NCI-H128 (cell line): ENCODE results near the gene CTPS2.
"Not testable (repeated sequence)": the region's sequence is repeated elsewhere in the genome, so short reads cannot be mapped to it uniquely, and the experiment has no call there.

Experiments used
- DNase-seq: peaks from one replicate; lab custom pipeline; 2025; ENCODE audit not compliant: unreplicated experiment; lab: John Stamatoyannopoulos, UW

Gene CTPS2

GRCh38 chrX:16712548-16713155 lies at the start of gene CTPS2:
TSS of gene CTPS2 (minus strand) at chrX:16712669. CDS start at chrX:16702902, 9,767 bp downstream.
- peak; percentile 15 for DNase-seq

GRCh38 chrX:16761500-16761899 lies 49.0 kb upstream of the CTPS2 start:
- not testable (repeated sequence) for DNase-seq

- DNase-seq = peak; percentile 38
Observed at GRCh38 chrX:16756724-16757123, 44.3 kb upstream of the CTPS2 start.

- no peak for DNase-seq
Observed at GRCh38 chrX:16754019-16754418, 41.5 kb upstream of the CTPS2 start.

- no peak for DNase-seq
Observed at GRCh38 chrX:16750136-16750535, 37.7 kb upstream of the CTPS2 start.

GRCh38 chrX:16748425-16748824 lies 36.0 kb upstream of the CTPS2 start:
- no peak for DNase-seq

- DNase-seq = no peak
Observed at GRCh38 chrX:16745659-16746058, 33.2 kb upstream of the CTPS2 start.

GRCh38 chrX:16745102-16745501 lies 32.6 kb upstream of the CTPS2 start:
- DNase-seq = no peak

- no peak for DNase-seq
Observed at GRCh38 chrX:16743604-16744325, 31.3 kb upstream of the CTPS2 start.

GRCh38 chrX:16739574-16739973 lies 27.1 kb upstream of the CTPS2 start:
- DNase-seq = no peak

GRCh38 chrX:16737024-16737423 lies 24.6 kb upstream of the CTPS2 start:
- DNase-seq = no peak

GRCh38 chrX:16733013-16733412 lies 20.5 kb upstream of the CTPS2 start:
- DNase-seq = no peak

GRCh38 chrX:16730450-16730849 lies 18.0 kb upstream of the CTPS2 start:
- no peak for DNase-seq

- DNase-seq = no peak
Observed at GRCh38 chrX:16727637-16728036, 15.2 kb upstream of the CTPS2 start.

- not testable (repeated sequence) for DNase-seq
Observed at GRCh38 chrX:16726347-16726988, 14.0 kb upstream of the CTPS2 start.

GRCh38 chrX:16725072-16725471 lies 12.6 kb upstream of the CTPS2 start:
- no peak for DNase-seq

- no peak for DNase-seq
Observed at GRCh38 chrX:16722481-16722880, 10.0 kb upstream of the CTPS2 start.

GRCh38 chrX:16719334-16720084 lies 7.0 kb upstream of the CTPS2 start, which contains the start of gene SYAP1:
TSS of gene SYAP1 (plus strand) at chrX:16719612. CDS start at chrX:16719725, 113 bp downstream.
- peak; percentile 92 for DNase-seq

- DNase-seq = peak; percentile 46
Observed at GRCh38 chrX:16718824-16719333, 6.4 kb upstream of the CTPS2 start.

- DNase-seq = not testable (repeated sequence)
Observed at GRCh38 chrX:16716451-16716850, 4.0 kb upstream of the CTPS2 start.

- DNase-seq = not testable (repeated sequence)
Observed at GRCh38 chrX:16715638-16716037, 3.2 kb upstream of the CTPS2 start.
